K562 (cell line): Measurements from ENCODE around the gene CDH1. TPM values are rescaled to one million over a fixed set of nuclear protein-coding genes. Genes with fewer than 3 reads are reported as not detected.
A peak's percentile ranks its signal among the peaks of the same experiment; 100 is the strongest.

Source experiments
- ATAC-seq: fragments of 200-7000 bp; cut with Tn5 transposase; 3 replicates; pipeline ENCODE4 v1.9.1; 2020; ENCODE audit warnings: moderate library complexity
- BruUV-seq: library from RNA; stranded (reverse); fragments of 400-500 nt; replicated peaks from 2 replicates; lab custom pipeline; 2021; lab: Mats Ljungman, UMichigan
- CTCF ChIA-PET: fragments of 300-600 bp; formaldehyde crosslinking; extraction: SDS; loops from one replicate; lab custom pipeline; 2021; ENCODE audit warnings: low intra/inter-chr PET ratio; lab: Yijun Ruan, JAX
- POLR2A ChIA-PET: fragments of 300-600, 350-650 bp; sonication (Branson Sonifier 250); formaldehyde crosslinking; extraction: SDS; loops from one replicate; lab custom pipeline; 2021; ENCODE audit warnings: antibody characterized with exemption, inconsistent platforms; lab: Yijun Ruan, JAX
- DNase-seq, 4 experiments: peaks; one replicate each; pipeline versions ENCODE4 v3.0.0 to v3.0.0-alpha.2; 2011 to 2018; ENCODE audit warnings: low spot score in 3 of 4, mixed read lengths in 3 of 4; ENCODE audit errors: extremely low read depth in 1 of 4
- FAIRE-seq: peaks from 2 replicates; lab custom pipeline; 2011; peaks lifted over from hg19 to GRCh38; lab: Jason Lieb, UNC
- H2AFZ ChIP-seq: 2 replicates; pipeline ENCODE4 v1.6.0; 2011; ENCODE audit warnings: low read depth, low read length, control low read depth, inconsistent platforms
- H3K27ac ChIP-seq: fragments of 200-600 bp; 3 replicates; pipeline ENCODE4 v1.8.0; 2011; ENCODE audit warnings: low read depth, mild to moderate bottlenecking, control low read depth, inconsistent platforms, low read length, moderate library complexity, mixed read lengths; ENCODE audit errors: extremely low read depth
- H3K27me3 ChIP-seq, 2 experiments: fragments of 300-600 bp in 1 of 2; 2 replicates in 1 of 2; 3 replicates in 1 of 2; pipeline versions ENCODE4 v1.6.0 to v1.8.0; 2011; ENCODE audit warnings: inconsistent platforms in 2 of 2, low read length in 2 of 2, mild to moderate bottlenecking in 1 of 2, mixed read lengths in 1 of 2, moderate library complexity in 1 of 2; ENCODE audit not compliant: control insufficient read depth in 2 of 2, insufficient read depth in 2 of 2
- H3K36me3 ChIP-seq: fragments of 300-600 bp; 3 replicates; pipeline ENCODE4 v1.8.0; 2011; ENCODE audit warnings: mild to moderate bottlenecking, low read length, inconsistent platforms; ENCODE audit not compliant: control insufficient read depth, insufficient read depth
- H3K4me1 ChIP-seq, 2 experiments: fragments of 200-600 bp in 1 of 2; replicated peaks in 1 of 2; 2 replicates in 1 of 2; 3 replicates in 1 of 2; pipeline versions ENCODE4 v1.5.1 to v1.8.0; 2011; ENCODE audit warnings: inconsistent platforms in 2 of 2, low read length in 2 of 2, mild to moderate bottlenecking in 1 of 2, mixed read lengths in 1 of 2, moderate library complexity in 1 of 2; ENCODE audit not compliant: control insufficient read depth in 2 of 2, insufficient read depth in 2 of 2
- H3K4me2 ChIP-seq: 2 replicates; pipeline ENCODE4 v1.6.1; 2011; ENCODE audit warnings: low read length, control low read depth, inconsistent platforms, mixed read lengths; ENCODE audit not compliant: insufficient read depth
- H3K4me3 ChIP-seq: fragments of 200-600 bp; sonication (generic), shearing (Covaris generic); 2 replicates; pipeline ENCODE4 v1.5.1; 2016; ENCODE audit warnings: control low read depth, inconsistent platforms
- H3K79me2 ChIP-seq: fragments of 200-600 bp; 3 replicates; pipeline ENCODE4 v1.8.0; 2011; ENCODE audit warnings: low read length, inconsistent platforms; ENCODE audit not compliant: control insufficient read depth, insufficient read depth
- H3K9ac ChIP-seq, 2 experiments: 2 replicates each; pipeline versions ENCODE4 v1.6.0 to v1.6.1; 2011; ENCODE audit warnings: low read depth in 2 of 2, low read length in 2 of 2, control low read depth in 1 of 2, inconsistent platforms in 1 of 2, mild to moderate bottlenecking in 1 of 2, mixed read lengths in 1 of 2; ENCODE audit not compliant: insufficient read depth in 1 of 2
- H3K9me1 ChIP-seq: one replicate; pipeline ENCODE4 v1.6.0; 2011; ENCODE audit warnings: inconsistent platforms, mild to moderate bottlenecking, low read length, moderate library complexity; ENCODE audit not compliant: control insufficient read depth, insufficient read depth
- H3K9me3 ChIP-seq: replicated peaks from 2 replicates; pipeline ENCODE4 v1.5.1; 2011; ENCODE audit warnings: low read depth, low read length, inconsistent platforms; ENCODE audit not compliant: control insufficient read depth, insufficient read depth
- H4K20me1 ChIP-seq: replicated peaks from 2 replicates; pipeline ENCODE4 v1.6.1; 2011; ENCODE audit warnings: low read length, inconsistent platforms, mixed read lengths; ENCODE audit not compliant: control insufficient read depth, insufficient read depth
- KDM2B ChIP-seq: fragments of 250-450 bp; sonication (Bioruptor Pico); IDR thresholded peaks from 2 replicates; pipeline ENCODE4 v1.8.0; 2021; ENCODE audit warnings: mild to moderate bottlenecking, moderate library complexity
- NFXL1 ChIP-seq: fragments of 450-650 bp; formaldehyde crosslinking; IDR thresholded peaks from 2 replicates; pipeline ENCODE4 v1.4.0; 2021; ENCODE audit warnings: mild to moderate bottlenecking
- SREBF2 ChIP-seq: sonication (generic); formaldehyde crosslinking; IDR thresholded peaks from 2 replicates; pipeline ENCODE4 v1.4.0; 2020; ENCODE audit warnings: mild to moderate bottlenecking, missing genetic modification reagents
- ZNF12 ChIP-seq: sonication (generic); formaldehyde crosslinking; IDR thresholded peaks from 2 replicates; pipeline ENCODE4 v1.4.0; 2020; ENCODE audit warnings: mild to moderate bottlenecking, missing genetic modification reagents
- ZNF175 ChIP-seq: fragments of 200-800 bp; sonication (Bioruptor generic); IDR thresholded peaks from 2 replicates; pipeline ENCODE4 v1.6.1; 2016; ENCODE audit warnings: low read depth, mild to moderate bottlenecking, missing genetic modification characterization, missing compliant biosample characterization
- WGBS: fragments of 100-300 bp; shearing (Covaris generic); methylation state at CpG from one replicate; pipeline ENCODE4 v1.1.6; 2016; ENCODE audit warnings: low coverage, mixed read lengths; ENCODE audit not compliant: insufficient coverage; ENCODE audit errors: missing lambda C conversion rate; 5-methylcytosine and 5-hydroxymethylcytosine counted together
- in situ Hi-C: fragments of 300-500 bp; cut with MboI; formaldehyde crosslinking; loops from 4 replicates; pipeline ENCODE4 v1.15.0; 2018; ENCODE audit warnings: inconsistent platforms, mixed read lengths
- intact Hi-C: fragments of 100-400 bp; cut with micrococcal nuclease; formaldehyde crosslinking; loops from 2 replicates; pipeline ENCODE4 v1.14.2; 2022
- polyA plus RNA-seq, 8 experiments: library from polyadenylated mRNA; depleted of rRNA in 4 of 8; stranded (reverse) in 5 of 8; unstranded in 3 of 8; fragments of >200 nt; fragmentation: Nextera tagmentation in 2 of 8; fragmentation: Illumina TruSeq in 1 of 8; extraction: Ambion mirVana in 2 of 8; extraction: Trizol in 1 of 8; gene quantifications; 2 replicates each; pipeline versions ENCODE4 v1.2.1 to v1.2.3, GENCODE V29; 2011 to 2014; ENCODE audit warnings: inconsistent platforms in 1 of 8, missing spikeins in 1 of 8
- total RNA-seq, 7 experiments: library from RNA; depleted of rRNA in 6 of 7; stranded (reverse); fragments of >200 nt in 6 of 7; fragmentation: Illumina TruSeq in 2 of 7; extraction: Trizol in 2 of 7; gene quantifications; 2 replicates each; pipeline versions ENCODE4 v1.2.1 to v1.2.3, GENCODE V29; 2011 to 2021; ENCODE audit warnings: low replicate concordance in 1 of 7
- TF ChIP-seq, protein P1 (sequence below), 3 experiments: IDR thresholded peaks in 2 of 3; conservative IDR thresholded peaks in 1 of 3; 2 replicates each; pipeline ENCODE4 v1.5.1; 2011 to 2012; ENCODE audit warnings: low read length in 3 of 3, mild to moderate bottlenecking in 3 of 3, control low read depth in 2 of 3, improper control_type of control experiment in 1 of 3, inconsistent platforms in 1 of 3, low read depth in 1 of 3, mixed read lengths in 1 of 3, moderate library complexity in 1 of 3; ENCODE audit not compliant: insufficient read depth in 2 of 3
- TF ChIP-seq, protein P2 (sequence below): fragments of 200-800 bp; sonication (Bioruptor generic); IDR thresholded peaks from 2 replicates; pipeline ENCODE4 v1.6.1; 2017; ENCODE audit warnings: missing genetic modification characterization, missing compliant biosample characterization
- TF ChIP-seq, protein P3 (sequence below): sonication (generic); formaldehyde crosslinking; IDR thresholded peaks from 2 replicates; pipeline ENCODE4 v1.8.0; 2022; ENCODE audit warnings: missing genetic modification reagents, mild to moderate bottlenecking, borderline replicate concordance

CDH1 gene
- total and polyA plus RNA-seq, 9 of the 15 experiments (the other 6 are each of a cell fraction or from before 2014, with no cell fraction given), result 0.01 to 0.69 TPM; not detected in 7

DNA sequence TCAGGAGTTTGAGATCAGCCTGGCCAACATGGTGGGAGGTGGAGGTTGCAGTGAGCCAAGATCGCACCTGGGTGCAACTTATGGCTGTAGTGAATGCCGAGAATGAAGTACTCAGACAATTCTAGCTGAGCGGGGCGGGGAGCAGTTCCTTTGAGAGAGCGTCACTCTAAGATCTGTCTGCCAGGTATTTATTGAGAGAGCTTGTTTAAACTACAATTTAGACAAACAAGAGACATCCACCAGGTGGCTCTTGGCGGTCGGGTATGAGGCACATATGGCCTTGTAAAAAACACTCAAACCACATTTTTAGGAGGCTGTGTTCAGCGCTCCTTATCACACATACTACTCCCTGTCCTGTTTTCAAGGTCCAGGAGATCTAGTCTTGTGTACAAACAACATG, 40.6 kb upstream of the CDH1 start (continued):
- TF ChIP-seq, protein P1, sequence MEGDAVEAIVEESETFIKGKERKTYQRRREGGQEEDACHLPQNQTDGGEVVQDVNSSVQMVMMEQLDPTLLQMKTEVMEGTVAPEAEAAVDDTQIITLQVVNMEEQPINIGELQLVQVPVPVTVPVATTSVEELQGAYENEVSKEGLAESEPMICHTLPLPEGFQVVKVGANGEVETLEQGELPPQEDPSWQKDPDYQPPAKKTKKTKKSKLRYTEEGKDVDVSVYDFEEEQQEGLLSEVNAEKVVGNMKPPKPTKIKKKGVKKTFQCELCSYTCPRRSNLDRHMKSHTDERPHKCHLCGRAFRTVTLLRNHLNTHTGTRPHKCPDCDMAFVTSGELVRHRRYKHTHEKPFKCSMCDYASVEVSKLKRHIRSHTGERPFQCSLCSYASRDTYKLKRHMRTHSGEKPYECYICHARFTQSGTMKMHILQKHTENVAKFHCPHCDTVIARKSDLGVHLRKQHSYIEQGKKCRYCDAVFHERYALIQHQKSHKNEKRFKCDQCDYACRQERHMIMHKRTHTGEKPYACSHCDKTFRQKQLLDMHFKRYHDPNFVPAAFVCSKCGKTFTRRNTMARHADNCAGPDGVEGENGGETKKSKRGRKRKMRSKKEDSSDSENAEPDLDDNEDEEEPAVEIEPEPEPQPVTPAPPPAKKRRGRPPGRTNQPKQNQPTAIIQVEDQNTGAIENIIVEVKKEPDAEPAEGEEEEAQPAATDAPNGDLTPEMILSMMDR (IDR thresholded peaks at IDR 0.05 in 2 of 3, conservative IDR thresholded peaks at IDR 0.05 in 1 of 3; ENCODE audit: insufficient read depth in 2 of 3, low read depth in 1 of 3, low read length in 3 of 3), result peak; percentile 20 to 44 (median 27); a peak in 3 of 6 replicates
- TF ChIP-seq NFXL1 (CRISPR knock-in tag) (no peak), ZNF175 (CRISPR knock-in tag) (no peak), SREBF2 (CRISPR knock-in tag) (no peak), KDM2B (no peak), ZNF12 (CRISPR knock-in tag) (no peak)

DNA sequence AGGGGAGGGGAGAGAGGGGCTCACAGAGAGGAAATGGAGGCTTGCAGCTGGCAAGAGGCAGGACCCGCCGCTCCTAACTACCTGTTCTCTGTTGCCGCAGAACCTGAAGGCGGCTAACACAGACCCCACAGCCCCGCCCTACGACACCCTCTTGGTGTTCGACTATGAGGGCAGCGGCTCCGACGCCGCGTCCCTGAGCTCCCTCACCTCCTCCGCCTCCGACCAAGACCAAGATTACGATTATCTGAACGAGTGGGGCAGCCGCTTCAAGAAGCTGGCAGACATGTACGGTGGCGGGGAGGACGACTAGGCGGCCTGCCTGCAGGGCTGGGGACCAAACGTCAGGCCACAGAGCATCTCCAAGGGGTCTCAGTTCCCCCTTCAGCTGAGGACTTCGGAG, 39.0 kb upstream of the CDH1 start:
- FAIRE-seq, result no peak
- H3K79me2 ChIP-seq, result no peaks in the 10 kb centered on the region
- ATAC-seq, result peak; percentile 68
- peak overlapping the region in 1 of 2 experiments; percentile 68; a peak in 1 of 4 replicates for H3K9ac ChIP-seq
- ChIA-PET POLR2A (interaction anchor here (0.6 to 0.7 kb wide), 3 partner anchors 12 to 163 kb away, joined by 3 to 5 read pairs (median 3); no protein-coding TSS in a partner anchor), CTCF (no interaction called here)
- H3K27ac ChIP-seq, result no peak overlapping the region
- no peaks in the 10 kb centered on the region for H3K9me1 ChIP-seq
- no peak overlapping the region for H3K4me2 ChIP-seq
- no peaks in the 10 kb centered on the region for H3K36me3 ChIP-seq
- peaks cover 5 to 6% of the 10 kb centered on the region in 2 experiments; a peak in 2 of 5 replicates for H3K4me1 ChIP-seq
- BruUV-seq, result no TSS peak
- DNase-seq, result peak in 1 of 4 experiments; percentile 25
- H2AFZ ChIP-seq, result no peak overlapping the region
- peaks cover 46 to 73% of the 10 kb centered on the region in 2 experiments for H3K27me3 ChIP-seq
- intact Hi-C loops, result no loop called here
- no peaks in the 10 kb centered on the region for H3K9me3 ChIP-seq
- H4K20me1 ChIP-seq, result no peaks in the 10 kb centered on the region; the same call in 1 of the 2 replicates
- TF ChIP-seq, protein P2, sequence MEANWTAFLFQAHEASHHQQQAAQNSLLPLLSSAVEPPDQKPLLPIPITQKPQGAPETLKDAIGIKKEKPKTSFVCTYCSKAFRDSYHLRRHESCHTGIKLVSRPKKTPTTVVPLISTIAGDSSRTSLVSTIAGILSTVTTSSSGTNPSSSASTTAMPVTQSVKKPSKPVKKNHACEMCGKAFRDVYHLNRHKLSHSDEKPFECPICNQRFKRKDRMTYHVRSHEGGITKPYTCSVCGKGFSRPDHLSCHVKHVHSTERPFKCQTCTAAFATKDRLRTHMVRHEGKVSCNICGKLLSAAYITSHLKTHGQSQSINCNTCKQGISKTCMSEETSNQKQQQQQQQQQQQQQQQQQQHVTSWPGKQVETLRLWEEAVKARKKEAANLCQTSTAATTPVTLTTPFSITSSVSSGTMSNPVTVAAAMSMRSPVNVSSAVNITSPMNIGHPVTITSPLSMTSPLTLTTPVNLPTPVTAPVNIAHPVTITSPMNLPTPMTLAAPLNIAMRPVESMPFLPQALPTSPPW (CRISPR knock-in tag), result peak; percentile 22; the same call in 1 of the 2 replicates
- TF ChIP-seq, protein P3, sequence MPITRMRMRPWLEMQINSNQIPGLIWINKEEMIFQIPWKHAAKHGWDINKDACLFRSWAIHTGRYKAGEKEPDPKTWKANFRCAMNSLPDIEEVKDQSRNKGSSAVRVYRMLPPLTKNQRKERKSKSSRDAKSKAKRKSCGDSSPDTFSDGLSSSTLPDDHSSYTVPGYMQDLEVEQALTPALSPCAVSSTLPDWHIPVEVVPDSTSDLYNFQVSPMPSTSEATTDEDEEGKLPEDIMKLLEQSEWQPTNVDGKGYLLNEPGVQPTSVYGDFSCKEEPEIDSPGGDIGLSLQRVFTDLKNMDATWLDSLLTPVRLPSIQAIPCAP (CRISPR knock-in tag), result no peak
- 4% methylated on average over 23 of the region's 23 CpGs for WGBS
- no peak overlapping the region for H3K4me3 ChIP-seq
- in situ Hi-C loops, result no loop called here
